ENCODE measurements around the gene THOC6. TPM values are rescaled to one million over a fixed set of nuclear protein-coding genes. Genes with fewer than 3 reads are reported as not detected.

Gene THOC6
- total RNA-seq, 1 experiment from 2014 or later, result 56.7 TPM

DNA sequence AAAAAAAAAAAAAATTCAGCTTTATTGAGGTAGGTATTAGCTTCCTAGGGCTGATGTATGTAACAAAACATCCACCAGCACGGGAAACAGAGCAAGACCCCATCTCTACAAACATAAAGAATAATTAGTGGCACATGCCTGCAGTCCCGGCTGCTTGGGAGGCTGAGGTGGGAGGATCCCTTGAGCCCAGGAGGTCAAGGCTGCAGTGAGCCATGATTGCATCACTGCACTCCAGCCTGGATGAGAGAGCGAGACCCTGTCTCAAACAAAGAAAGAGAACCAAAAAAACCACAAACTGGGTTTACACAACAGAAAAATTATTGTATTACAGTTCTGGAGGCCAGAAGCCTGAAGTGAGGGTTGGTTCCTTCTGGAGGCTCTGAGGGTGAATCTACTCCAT, 18.5 kb downstream of the THOC6 start:
- TF ChIP-seq, protein P1, sequence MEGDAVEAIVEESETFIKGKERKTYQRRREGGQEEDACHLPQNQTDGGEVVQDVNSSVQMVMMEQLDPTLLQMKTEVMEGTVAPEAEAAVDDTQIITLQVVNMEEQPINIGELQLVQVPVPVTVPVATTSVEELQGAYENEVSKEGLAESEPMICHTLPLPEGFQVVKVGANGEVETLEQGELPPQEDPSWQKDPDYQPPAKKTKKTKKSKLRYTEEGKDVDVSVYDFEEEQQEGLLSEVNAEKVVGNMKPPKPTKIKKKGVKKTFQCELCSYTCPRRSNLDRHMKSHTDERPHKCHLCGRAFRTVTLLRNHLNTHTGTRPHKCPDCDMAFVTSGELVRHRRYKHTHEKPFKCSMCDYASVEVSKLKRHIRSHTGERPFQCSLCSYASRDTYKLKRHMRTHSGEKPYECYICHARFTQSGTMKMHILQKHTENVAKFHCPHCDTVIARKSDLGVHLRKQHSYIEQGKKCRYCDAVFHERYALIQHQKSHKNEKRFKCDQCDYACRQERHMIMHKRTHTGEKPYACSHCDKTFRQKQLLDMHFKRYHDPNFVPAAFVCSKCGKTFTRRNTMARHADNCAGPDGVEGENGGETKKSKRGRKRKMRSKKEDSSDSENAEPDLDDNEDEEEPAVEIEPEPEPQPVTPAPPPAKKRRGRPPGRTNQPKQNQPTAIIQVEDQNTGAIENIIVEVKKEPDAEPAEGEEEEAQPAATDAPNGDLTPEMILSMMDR (IDR thresholded peaks at IDR 0.05), result no peak
- TF ChIP-seq, protein P2, sequence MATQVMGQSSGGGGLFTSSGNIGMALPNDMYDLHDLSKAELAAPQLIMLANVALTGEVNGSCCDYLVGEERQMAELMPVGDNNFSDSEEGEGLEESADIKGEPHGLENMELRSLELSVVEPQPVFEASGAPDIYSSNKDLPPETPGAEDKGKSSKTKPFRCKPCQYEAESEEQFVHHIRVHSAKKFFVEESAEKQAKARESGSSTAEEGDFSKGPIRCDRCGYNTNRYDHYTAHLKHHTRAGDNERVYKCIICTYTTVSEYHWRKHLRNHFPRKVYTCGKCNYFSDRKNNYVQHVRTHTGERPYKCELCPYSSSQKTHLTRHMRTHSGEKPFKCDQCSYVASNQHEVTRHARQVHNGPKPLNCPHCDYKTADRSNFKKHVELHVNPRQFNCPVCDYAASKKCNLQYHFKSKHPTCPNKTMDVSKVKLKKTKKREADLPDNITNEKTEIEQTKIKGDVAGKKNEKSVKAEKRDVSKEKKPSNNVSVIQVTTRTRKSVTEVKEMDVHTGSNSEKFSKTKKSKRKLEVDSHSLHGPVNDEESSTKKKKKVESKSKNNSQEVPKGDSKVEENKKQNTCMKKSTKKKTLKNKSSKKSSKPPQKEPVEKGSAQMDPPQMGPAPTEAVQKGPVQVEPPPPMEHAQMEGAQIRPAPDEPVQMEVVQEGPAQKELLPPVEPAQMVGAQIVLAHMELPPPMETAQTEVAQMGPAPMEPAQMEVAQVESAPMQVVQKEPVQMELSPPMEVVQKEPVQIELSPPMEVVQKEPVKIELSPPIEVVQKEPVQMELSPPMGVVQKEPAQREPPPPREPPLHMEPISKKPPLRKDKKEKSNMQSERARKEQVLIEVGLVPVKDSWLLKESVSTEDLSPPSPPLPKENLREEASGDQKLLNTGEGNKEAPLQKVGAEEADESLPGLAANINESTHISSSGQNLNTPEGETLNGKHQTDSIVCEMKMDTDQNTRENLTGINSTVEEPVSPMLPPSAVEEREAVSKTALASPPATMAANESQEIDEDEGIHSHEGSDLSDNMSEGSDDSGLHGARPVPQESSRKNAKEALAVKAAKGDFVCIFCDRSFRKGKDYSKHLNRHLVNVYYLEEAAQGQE (IDR thresholded peaks at IDR 0.05; ENCODE audit: insufficient read depth in 1 of 2, low read depth in 2 of 2, low read length in 1 of 2), result no peak
- TF ChIP-seq POLR2AphosphoS5 (IDR thresholded peaks at IDR 0.05; ENCODE audit: low read depth, low read length) (no peak), SIN3A (IDR thresholded peaks at IDR 0.05; ENCODE audit: borderline replicate concordance, insufficient read depth, low read depth, low read length) (no peak), TCF7L2 (IDR thresholded peaks at IDR 0.05; ENCODE audit: low read depth, low read length) (no peak)
- DNase-seq (ENCODE audit: low read depth, low spot score) (no peak), ATAC-seq (no peak)
- ChIA-PET CTCF (no interaction called here), POLR2A (no interaction called here)
- no peaks in the 10 kb centered on the region for H3K36me3 ChIP-seq (ENCODE audit: control insufficient read depth, insufficient read depth, low read length)
- no TSS peak for BruUV-seq (replicated peaks)
- in situ Hi-C loops (cut with HindIII; ENCODE audit: low pct_unique_long_range_greater_than_20kb, low sequenced_read_pairs) (no loop called here), intact Hi-C loops (cut with micrococcal nuclease; ENCODE audit: unreplicated experiment) (no loop called here)
- no peaks in the 10 kb centered on the region for H3K27me3 ChIP-seq (ENCODE audit: control insufficient read depth, insufficient read depth, low read length)
- no peak overlapping the region for H3K4me3 ChIP-seq (ENCODE audit: low read depth in 2 of 2, low read length in 2 of 2)
- no peaks in the 10 kb centered on the region for H3K4me1 ChIP-seq (ENCODE audit: control insufficient read depth, insufficient read depth, low read length)
- H3K9me3 ChIP-seq (ENCODE audit: control insufficient read depth, insufficient read depth, low read depth, low read length), result no peaks in the 10 kb centered on the region
- H3K27ac ChIP-seq (ENCODE audit: low read length), result no peak overlapping the region

DNA sequence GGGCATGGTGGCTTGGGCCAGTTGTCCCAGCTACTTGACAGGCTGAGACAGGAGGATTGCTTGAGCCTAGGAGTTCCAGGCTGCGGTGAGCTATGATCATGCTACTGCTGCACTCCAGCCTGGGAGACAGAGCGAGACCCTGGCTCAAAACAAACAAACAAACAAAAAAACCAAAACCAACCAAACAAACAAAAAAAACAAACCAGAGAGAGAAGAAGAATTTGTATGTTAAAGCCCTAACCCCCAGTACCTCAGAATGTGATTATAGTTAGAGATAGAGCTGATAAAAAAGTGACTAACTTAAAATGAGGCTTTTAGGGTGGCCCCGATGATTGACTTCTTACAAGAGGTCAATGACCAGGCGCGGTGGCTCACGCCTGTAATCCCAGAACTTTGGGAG, 20.9 kb downstream of the THOC6 start:
- Histone ChIP-seq H3K36me3 (ENCODE audit: control insufficient read depth, insufficient read depth, low read length) (no peaks in the 10 kb centered on the region), H3K27me3 (ENCODE audit: control insufficient read depth, insufficient read depth, low read length) (no peaks in the 10 kb centered on the region), H3K4me1 (ENCODE audit: control insufficient read depth, insufficient read depth, low read length) (no peaks in the 10 kb centered on the region), H3K9me3 (ENCODE audit: control insufficient read depth, insufficient read depth, low read depth, low read length) (no peaks in the 10 kb centered on the region), H3K4me3 (ENCODE audit: low read depth in 2 of 2, low read length in 2 of 2) (no peak overlapping the region), H3K27ac (ENCODE audit: low read length) (no peak overlapping the region)
- CTCF ChIA-PET, result interaction anchor here (0.6 to 1.1 kb wide), 2 partner anchors 13 to 158 kb away, joined by 4 to 10 read pairs; no protein-coding TSS in a partner anchor
- no TSS peak for BruUV-seq (replicated peaks)
- POLR2A ChIA-PET, result no interaction called here
- TF ChIP-seq, protein P2 (IDR thresholded peaks at IDR 0.05; ENCODE audit: insufficient read depth in 1 of 2, low read depth in 2 of 2, low read length in 1 of 2), result no peak
- TF ChIP-seq TCF7L2 (IDR thresholded peaks at IDR 0.05; ENCODE audit: low read depth, low read length) (no peak), POLR2AphosphoS5 (IDR thresholded peaks at IDR 0.05; ENCODE audit: low read depth, low read length) (no peak), SIN3A (IDR thresholded peaks at IDR 0.05; ENCODE audit: borderline replicate concordance, insufficient read depth, low read depth, low read length) (no peak)
- TF ChIP-seq, protein P1 (IDR thresholded peaks at IDR 0.05), result no peak
- DNase-seq (ENCODE audit: low read depth, low spot score), result no peak
- intact Hi-C loops (cut with micrococcal nuclease; ENCODE audit: unreplicated experiment), result no loop called here
- no peak for ATAC-seq
- in situ Hi-C loops (cut with HindIII; ENCODE audit: low pct_unique_long_range_greater_than_20kb, low sequenced_read_pairs), result no loop called here
